GM12878 (cell line): ENCODE data around the gene PIWIL4. TPM values are rescaled to one million over a fixed set of nuclear protein-coding genes. Genes with fewer than 3 reads are reported as not detected.

Experiments used
- ATAC-seq: fragments of 200-7000 bp; cut with Tn5 transposase; 3 replicates; pipeline ENCODE4 v1.9.1; 2020; ENCODE audit warnings: mild to moderate bottlenecking, moderate library complexity
- BruUV-seq: library from RNA; stranded (reverse); fragments of 400-500 nt; replicated peaks from 2 replicates; lab custom pipeline; 2021; lab: Mats Ljungman, UMichigan
- CTCF ChIA-PET: fragments of 300-600 bp; sonication (Branson Sonifier 250); formaldehyde crosslinking; extraction: SDS; loops from one replicate; lab custom pipeline; 2021; ENCODE audit warnings: inconsistent platforms; lab: Yijun Ruan, JAX
- POLR2A ChIA-PET: fragments of 350-600 bp; formaldehyde crosslinking; extraction: SDS; loops from one replicate; lab custom pipeline; 2021; ENCODE audit warnings: inconsistent platforms; lab: Charles Lee
- RAD21 ChIA-PET: fragments of 300-600 bp; sonication (Branson Sonifier 250); formaldehyde crosslinking; loops from one replicate; lab custom pipeline; 2023; ENCODE audit warnings: antibody characterized with exemption; ENCODE audit not compliant: unreplicated experiment; lab: Charles Lee
- SMC1A ChIA-PET: fragments of 300-600 bp; sonication (Branson Sonifier 250); formaldehyde crosslinking; loops from one replicate; lab custom pipeline; 2023; ENCODE audit not compliant: unreplicated experiment, uncharacterized antibody; lab: Charles Lee
- DNase-seq: peaks from one replicate; pipeline ENCODE4 v3.0.0-alpha.2; 2011; ENCODE audit warnings: low read depth, low spot score
- FAIRE-seq: peaks from 3 replicates; lab custom pipeline; 2011; peaks lifted over from hg19 to GRCh38; lab: Jason Lieb, UNC
- H2AFZ ChIP-seq: 2 replicates; pipeline ENCODE4 v1.6.0; 2011; ENCODE audit warnings: low read depth, low read length, control low read depth; ENCODE audit not compliant: control insufficient read depth
- H3K27ac ChIP-seq: 2 replicates; pipeline ENCODE4 v1.5.1; 2011; ENCODE audit warnings: control low read depth; ENCODE audit not compliant: control insufficient read depth, insufficient read depth
- H3K27me3 ChIP-seq, 2 experiments: replicated peaks in 1 of 2; 2 replicates each; pipeline versions ENCODE4 v1.6.0 to v1.6.1; 2011; ENCODE audit warnings: low read length in 1 of 2; ENCODE audit not compliant: control insufficient read depth in 2 of 2, insufficient read depth in 2 of 2
- H3K36me3 ChIP-seq, 2 experiments: 2 replicates each; pipeline ENCODE4 v1.5.1; 2011; ENCODE audit warnings: low read length in 1 of 2; ENCODE audit not compliant: control insufficient read depth in 2 of 2, insufficient read depth in 2 of 2
- H3K4me1 ChIP-seq: 2 replicates; pipeline ENCODE4 v1.6.1; 2011; ENCODE audit warnings: mild to moderate bottlenecking, low read length, moderate library complexity, mixed read lengths; ENCODE audit not compliant: control insufficient read depth, insufficient read depth
- H3K4me2 ChIP-seq: 2 replicates; pipeline ENCODE4 v1.6.0; 2011; ENCODE audit warnings: control low read depth; ENCODE audit not compliant: control insufficient read depth, insufficient read depth
- H3K4me3 ChIP-seq: fragments of 200-600 bp; sonication (generic); 2 replicates; pipeline ENCODE4 v1.5.1; 2016
- H3K79me2 ChIP-seq: 2 replicates; pipeline ENCODE4 v1.6.0; 2011; ENCODE audit warnings: low read length; ENCODE audit not compliant: control insufficient read depth, insufficient read depth
- H3K9ac ChIP-seq: 2 replicates; pipeline ENCODE4 v1.8.0; 2011; ENCODE audit warnings: low read length, control low read depth, mixed read lengths; ENCODE audit not compliant: control insufficient read depth, insufficient read depth
- H3K9me3 ChIP-seq: replicated peaks from 3 replicates; pipeline ENCODE4 v1.5.1; 2011; ENCODE audit warnings: mild to moderate bottlenecking, low read length; ENCODE audit not compliant: control insufficient read depth, insufficient read depth
- H4K20me1 ChIP-seq: 2 replicates; pipeline ENCODE4 v1.6.0; 2011; ENCODE audit not compliant: control insufficient read depth, insufficient read depth
- HDGF ChIP-seq: fragments of 450-650 bp; IDR thresholded peaks from 2 replicates; pipeline ENCODE4 v1.6.1; 2016; ENCODE audit warnings: antibody characterized with exemption
- JUNB ChIP-seq: IDR thresholded peaks from 2 replicates; pipeline ENCODE4 v1.6.1; 2016; ENCODE audit warnings: antibody characterized with exemption, mild to moderate bottlenecking
- LARP7 ChIP-seq: fragments of 450-650 bp; IDR thresholded peaks from 2 replicates; pipeline ENCODE4 v1.6.1; 2017; ENCODE audit warnings: mild to moderate bottlenecking
- MEF2B ChIP-seq: fragments of 450-650 bp; IDR thresholded peaks from 2 replicates; pipeline ENCODE4 v1.6.1; 2018; ENCODE audit warnings: mild to moderate bottlenecking, moderate library complexity; ENCODE audit not compliant: partially characterized antibody, poor library complexity, severe bottlenecking
- MTA3 ChIP-seq: IDR thresholded peaks from 2 replicates; pipeline ENCODE4 v1.6.1; 2012; ENCODE audit warnings: low read length, inconsistent platforms, borderline replicate concordance
- NRF1 ChIP-seq: conservative IDR thresholded peaks from 2 replicates; pipeline ENCODE4 v1.6.1; 2011; ENCODE audit warnings: mild to moderate bottlenecking, low read depth, low read length, improper control_type of control experiment
- SKIL ChIP-seq: fragments of 450-650 bp; IDR thresholded peaks from 2 replicates; pipeline ENCODE4 v1.6.1; 2017; ENCODE audit warnings: mild to moderate bottlenecking, low read depth, inconsistent platforms; ENCODE audit not compliant: poor library complexity, severe bottlenecking
- WGBS: methylation state at CpG from one replicate; pipeline ENCODE4 v1.1.6; 2016; ENCODE audit warnings: low lambda C conversion rate; ENCODE audit not compliant: insufficient replicate concordance, insufficient coverage; ENCODE audit errors: missing lambda C conversion rate; 5-methylcytosine and 5-hydroxymethylcytosine counted together
- in situ Hi-C: fragments of 300-500 bp; cut with MboI; formaldehyde crosslinking; loops from 9 replicates; pipeline ENCODE4 v1.14.3; 2018; ENCODE audit warnings: mixed read lengths
- intact Hi-C: fragments of 100-400 bp; cut with micrococcal nuclease; formaldehyde crosslinking; loops from one replicate; pipeline ENCODE4 v1.14.2; 2022; ENCODE audit not compliant: unreplicated experiment
- polyA plus RNA-seq, 11 experiments: library from polyadenylated mRNA; depleted of rRNA in 4 of 11; unstranded in 6 of 11; stranded (reverse) in 5 of 11; fragments of >200 nt; fragmentation: Nextera tagmentation in 4 of 11; fragmentation: Illumina TruSeq in 1 of 11; extraction: Ambion mirVana in 4 of 11; extraction: Trizol in 1 of 11; gene quantifications; 1 replicate in 1 of 11; 2 replicates in 10 of 11; pipeline versions ENCODE4 v1.2.1 to v1.2.3, GENCODE V29; 2011 to 2016; ENCODE audit warnings: inconsistent platforms in 2 of 11, missing spikeins in 2 of 11, low read depth in 1 of 11
- total RNA-seq, 4 experiments: library from RNA; depleted of rRNA in 3 of 4; stranded (reverse); fragments of >200 nt in 3 of 4; fragmentation: Illumina TruSeq in 1 of 4; extraction: Trizol in 1 of 4; gene quantifications; 2 replicates each; pipeline versions ENCODE4 v1.2.1 to v1.2.3, GENCODE V29; 2013 to 2021

The PIWIL4 gene
- total and polyA plus RNA-seq, 10 of the 15 experiments (the other 5 are each of a cell fraction or from before 2014, with no cell fraction given) = 0.23 to 13.3 (median 0.47) TPM

- H3K4me3 ChIP-seq = no peak overlapping the region
- intact Hi-C loops = no loop called here
- in situ Hi-C loops = no loop called here
- no peaks in the 10 kb centered on the region for H3K9me3 ChIP-seq
- no peaks in the 10 kb centered on the region for H3K79me2 ChIP-seq
- H4K20me1 ChIP-seq = no peaks in the 10 kb centered on the region
- no peak for DNase-seq
- RAD21 ChIA-PET = no interaction called here
- TF ChIP-seq HDGF (no peak), JUNB (no peak), MEF2B (no peak), NRF1 (no peak), SKIL (no peak), LARP7 (no peak), MTA3 (no peak)
- TF ChIP-seq, all 136 proteins: peak for 0
- Histone ChIP-seq H2AFZ (no peak overlapping the region), H3K9ac (no peak overlapping the region), H3K4me1 (no peaks in the 10 kb centered on the region), H3K27ac (no peak overlapping the region), H3K4me2 (no peak overlapping the region), H3K36me3 (no peaks in the 10 kb centered on the region), H3K27me3 (peaks cover 0 to 2% of the 10 kb centered on the region in 2 experiments; a peak in 1 of 4 replicates)
- BruUV-seq = no TSS peak
- ChIA-PET POLR2A (no interaction called here), CTCF (no interaction called here), SMC1A (no interaction called here)
- ATAC-seq = no peak
- WGBS = 41% methylated on average over 4 of the region's 4 CpGs
- no peak for FAIRE-seq
Observed at GRCh38 chr11:94649964-94650623, 82.9 kb downstream of the PIWIL4 start.
